ENCODE data around the gene SHISA5.

GRCh38 chr3:48538451-48538850, 34.5 kb upstream of the SHISA5 start:
- TF ChIP-seq CTCF (conservative IDR thresholded peaks at IDR 0.05; ENCODE audit: low read depth in 2 of 2) (no peak), EZH2 (IDR thresholded peaks at IDR 0.05; ENCODE audit: low read depth, unreplicated experiment) (no peak), CREB1 (CRISPR knock-in tag; IDR thresholded peaks at IDR 0.05; ENCODE audit: low read depth) (no peak), EZH2phosphoT487 (IDR thresholded peaks at IDR 0.05; ENCODE audit: unreplicated experiment) (no peak), POLR2AphosphoS5 (IDR thresholded peaks at IDR 0.05; ENCODE audit: low read depth) (no peak), JUNB (IDR thresholded peaks at IDR 0.05; ENCODE audit: unreplicated experiment) (no peak)
- TF ChIP-seq, protein P1, sequence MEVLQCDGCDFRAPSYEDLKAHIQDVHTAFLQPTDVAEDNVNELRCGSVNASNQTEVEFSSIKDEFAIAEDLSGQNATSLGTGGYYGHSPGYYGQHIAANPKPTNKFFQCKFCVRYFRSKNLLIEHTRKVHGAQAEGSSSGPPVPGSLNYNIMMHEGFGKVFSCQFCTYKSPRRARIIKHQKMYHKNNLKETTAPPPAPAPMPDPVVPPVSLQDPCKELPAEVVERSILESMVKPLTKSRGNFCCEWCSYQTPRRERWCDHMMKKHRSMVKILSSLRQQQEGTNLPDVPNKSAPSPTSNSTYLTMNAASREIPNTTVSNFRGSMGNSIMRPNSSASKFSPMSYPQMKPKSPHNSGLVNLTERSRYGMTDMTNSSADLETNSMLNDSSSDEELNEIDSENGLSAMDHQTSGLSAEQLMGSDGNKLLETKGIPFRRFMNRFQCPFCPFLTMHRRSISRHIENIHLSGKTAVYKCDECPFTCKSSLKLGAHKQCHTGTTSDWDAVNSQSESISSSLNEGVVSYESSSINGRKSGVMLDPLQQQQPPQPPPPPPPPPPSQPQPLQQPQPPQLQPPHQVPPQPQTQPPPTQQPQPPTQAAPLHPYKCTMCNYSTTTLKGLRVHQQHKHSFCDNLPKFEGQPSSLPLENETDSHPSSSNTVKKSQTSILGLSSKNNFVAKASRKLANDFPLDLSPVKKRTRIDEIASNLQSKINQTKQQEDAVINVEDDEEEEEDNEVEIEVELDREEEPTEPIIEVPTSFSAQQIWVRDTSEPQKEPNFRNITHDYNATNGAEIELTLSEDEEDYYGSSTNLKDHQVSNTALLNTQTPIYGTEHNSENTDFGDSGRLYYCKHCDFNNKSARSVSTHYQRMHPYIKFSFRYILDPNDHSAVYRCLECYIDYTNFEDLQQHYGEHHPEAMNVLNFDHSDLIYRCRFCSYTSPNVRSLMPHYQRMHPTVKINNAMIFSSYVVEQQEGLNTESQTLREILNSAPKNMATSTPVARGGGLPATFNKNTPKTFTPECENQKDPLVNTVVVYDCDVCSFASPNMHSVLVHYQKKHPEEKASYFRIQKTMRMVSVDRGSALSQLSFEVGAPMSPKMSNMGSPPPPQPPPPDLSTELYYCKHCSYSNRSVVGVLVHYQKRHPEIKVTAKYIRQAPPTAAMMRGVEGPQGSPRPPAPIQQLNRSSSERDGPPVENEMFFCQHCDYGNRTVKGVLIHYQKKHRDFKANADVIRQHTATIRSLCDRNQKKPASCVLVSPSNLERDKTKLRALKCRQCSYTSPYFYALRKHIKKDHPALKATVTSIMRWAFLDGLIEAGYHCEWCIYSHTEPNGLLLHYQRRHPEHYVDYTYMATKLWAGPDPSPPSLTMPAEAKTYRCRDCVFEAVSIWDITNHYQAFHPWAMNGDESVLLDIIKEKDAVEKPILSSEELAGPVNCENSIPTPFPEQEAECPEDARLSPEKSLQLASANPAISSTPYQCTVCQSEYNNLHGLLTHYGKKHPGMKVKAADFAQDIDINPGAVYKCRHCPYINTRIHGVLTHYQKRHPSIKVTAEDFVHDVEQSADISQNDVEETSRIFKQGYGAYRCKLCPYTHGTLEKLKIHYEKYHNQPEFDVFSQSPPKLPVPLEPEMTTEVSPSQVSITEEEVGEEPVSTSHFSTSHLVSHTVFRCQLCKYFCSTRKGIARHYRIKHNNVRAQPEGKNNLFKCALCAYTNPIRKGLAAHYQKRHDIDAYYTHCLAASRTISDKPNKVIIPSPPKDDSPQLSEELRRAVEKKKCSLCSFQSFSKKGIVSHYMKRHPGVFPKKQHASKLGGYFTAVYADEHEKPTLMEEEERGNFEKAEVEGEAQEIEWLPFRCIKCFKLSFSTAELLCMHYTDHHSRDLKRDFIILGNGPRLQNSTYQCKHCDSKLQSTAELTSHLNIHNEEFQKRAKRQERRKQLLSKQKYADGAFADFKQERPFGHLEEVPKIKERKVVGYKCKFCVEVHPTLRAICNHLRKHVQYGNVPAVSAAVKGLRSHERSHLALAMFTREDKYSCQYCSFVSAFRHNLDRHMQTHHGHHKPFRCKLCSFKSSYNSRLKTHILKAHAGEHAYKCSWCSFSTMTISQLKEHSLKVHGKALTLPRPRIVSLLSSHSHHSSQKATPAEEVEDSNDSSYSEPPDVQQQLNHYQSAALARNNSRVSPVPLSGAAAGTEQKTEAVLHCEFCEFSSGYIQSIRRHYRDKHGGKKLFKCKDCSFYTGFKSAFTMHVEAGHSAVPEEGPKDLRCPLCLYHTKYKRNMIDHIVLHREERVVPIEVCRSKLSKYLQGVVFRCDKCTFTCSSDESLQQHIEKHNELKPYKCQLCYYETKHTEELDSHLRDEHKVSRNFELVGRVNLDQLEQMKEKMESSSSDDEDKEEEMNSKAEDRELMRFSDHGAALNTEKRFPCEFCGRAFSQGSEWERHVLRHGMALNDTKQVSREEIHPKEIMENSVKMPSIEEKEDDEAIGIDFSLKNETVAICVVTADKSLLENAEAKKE (CRISPR knock-in tag; IDR thresholded peaks at IDR 0.05) = no peak
- TF ChIP-seq, protein P2, sequence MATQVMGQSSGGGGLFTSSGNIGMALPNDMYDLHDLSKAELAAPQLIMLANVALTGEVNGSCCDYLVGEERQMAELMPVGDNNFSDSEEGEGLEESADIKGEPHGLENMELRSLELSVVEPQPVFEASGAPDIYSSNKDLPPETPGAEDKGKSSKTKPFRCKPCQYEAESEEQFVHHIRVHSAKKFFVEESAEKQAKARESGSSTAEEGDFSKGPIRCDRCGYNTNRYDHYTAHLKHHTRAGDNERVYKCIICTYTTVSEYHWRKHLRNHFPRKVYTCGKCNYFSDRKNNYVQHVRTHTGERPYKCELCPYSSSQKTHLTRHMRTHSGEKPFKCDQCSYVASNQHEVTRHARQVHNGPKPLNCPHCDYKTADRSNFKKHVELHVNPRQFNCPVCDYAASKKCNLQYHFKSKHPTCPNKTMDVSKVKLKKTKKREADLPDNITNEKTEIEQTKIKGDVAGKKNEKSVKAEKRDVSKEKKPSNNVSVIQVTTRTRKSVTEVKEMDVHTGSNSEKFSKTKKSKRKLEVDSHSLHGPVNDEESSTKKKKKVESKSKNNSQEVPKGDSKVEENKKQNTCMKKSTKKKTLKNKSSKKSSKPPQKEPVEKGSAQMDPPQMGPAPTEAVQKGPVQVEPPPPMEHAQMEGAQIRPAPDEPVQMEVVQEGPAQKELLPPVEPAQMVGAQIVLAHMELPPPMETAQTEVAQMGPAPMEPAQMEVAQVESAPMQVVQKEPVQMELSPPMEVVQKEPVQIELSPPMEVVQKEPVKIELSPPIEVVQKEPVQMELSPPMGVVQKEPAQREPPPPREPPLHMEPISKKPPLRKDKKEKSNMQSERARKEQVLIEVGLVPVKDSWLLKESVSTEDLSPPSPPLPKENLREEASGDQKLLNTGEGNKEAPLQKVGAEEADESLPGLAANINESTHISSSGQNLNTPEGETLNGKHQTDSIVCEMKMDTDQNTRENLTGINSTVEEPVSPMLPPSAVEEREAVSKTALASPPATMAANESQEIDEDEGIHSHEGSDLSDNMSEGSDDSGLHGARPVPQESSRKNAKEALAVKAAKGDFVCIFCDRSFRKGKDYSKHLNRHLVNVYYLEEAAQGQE (IDR thresholded peaks at IDR 0.05; ENCODE audit: unreplicated experiment) = no peak

All from GM23338 (cell line).